K562 (cell line): ENCODE data around the gene CUL1. TPM values are rescaled to one million over a fixed set of nuclear protein-coding genes. Genes with fewer than 3 reads are reported as not detected.

Experiments used
- ARID1B ChIP-seq: fragments of 450-650 bp; IDR thresholded peaks from 2 replicates; pipeline ENCODE4 v1.6.1; 2016; ENCODE audit warnings: antibody characterized with exemption, mild to moderate bottlenecking, inconsistent platforms
- ATF4 ChIP-seq: fragments of 450-650 bp; formaldehyde crosslinking; IDR thresholded peaks from 2 replicates; pipeline ENCODE4 v1.4.0; 2022; ENCODE audit warnings: mild to moderate bottlenecking, moderate library complexity
- BCOR ChIP-seq: fragments of 450-650 bp; IDR thresholded peaks from 2 replicates; pipeline ENCODE4 v1.6.1; 2016
- BHLHE40 ChIP-seq: IDR thresholded peaks from 2 replicates; pipeline ENCODE4 v1.6.1; 2011; ENCODE audit warnings: low read length, improper control_type of control experiment
- DIDO1 ChIP-seq: fragments of 450-650 bp; IDR thresholded peaks from 2 replicates; pipeline ENCODE4 v1.6.1; 2016; ENCODE audit warnings: low read depth, missing biosample characterization, missing genetic modification characterization
- ELF1 ChIP-seq: fragments of 200-800 bp; sonication (Bioruptor generic); IDR thresholded peaks from 2 replicates; pipeline ENCODE4 v1.6.1; 2016; ENCODE audit warnings: missing genetic modification characterization, missing compliant biosample characterization
- L3MBTL2 ChIP-seq: fragments of 450-650 bp; IDR thresholded peaks from 2 replicates; pipeline ENCODE4 v1.6.1; 2016; ENCODE audit warnings: mild to moderate bottlenecking, moderate library complexity
- LARP7 ChIP-seq: fragments of 450-650 bp; IDR thresholded peaks from 2 replicates; pipeline ENCODE4 v1.6.1; 2016
- MEF2D ChIP-seq: conservative IDR thresholded peaks from 2 replicates; pipeline ENCODE4 v1.6.1; 2016; ENCODE audit warnings: low read depth, missing genetic modification characterization, missing compliant biosample characterization
- MTF1 ChIP-seq: fragments of 250-450 bp; sonication (Bioruptor Pico); IDR thresholded peaks from 2 replicates; pipeline ENCODE4 v1.9.0; 2021; ENCODE audit warnings: moderate library complexity, mild to moderate bottlenecking, inconsistent platforms, borderline replicate concordance
- OTX1 ChIP-seq: fragments of 450-650 bp; formaldehyde crosslinking; IDR thresholded peaks from 2 replicates; pipeline ENCODE4 v1.4.0; 2022; ENCODE audit warnings: mild to moderate bottlenecking
- PPARD ChIP-seq: fragments of 250-450 bp; sonication (Bioruptor Pico); IDR thresholded peaks from 2 replicates; pipeline ENCODE4 v1.8.0; 2022; ENCODE audit warnings: inconsistent platforms, mild to moderate bottlenecking, moderate library complexity
- RFX7 ChIP-seq: fragments of 250-450 bp; sonication (Bioruptor Pico); IDR thresholded peaks from 2 replicates; pipeline ENCODE4 v1.5.1; 2021; ENCODE audit warnings: mild to moderate bottlenecking
- ZEB2 ChIP-seq: fragments of 450-650 bp; IDR thresholded peaks from 2 replicates; pipeline ENCODE4 v1.6.1; 2016
- ZNF24 ChIP-seq: fragments of 450-650 bp; IDR thresholded peaks from 2 replicates; pipeline ENCODE4 v1.6.1; 2016
- ZNF507 ChIP-seq: conservative IDR thresholded peaks from 2 replicates; pipeline ENCODE4 v1.6.1; 2017; ENCODE audit warnings: missing genetic modification characterization, missing compliant biosample characterization
- polyA plus RNA-seq, 8 experiments: library from polyadenylated mRNA; depleted of rRNA in 4 of 8; stranded (reverse) in 5 of 8; unstranded in 3 of 8; fragments of >200 nt; fragmentation: Nextera tagmentation in 2 of 8; fragmentation: Illumina TruSeq in 1 of 8; extraction: Ambion mirVana in 2 of 8; extraction: Trizol in 1 of 8; gene quantifications; 2 replicates each; pipeline versions ENCODE4 v1.2.1 to v1.2.3, GENCODE V29; 2011 to 2014; ENCODE audit warnings: inconsistent platforms in 1 of 8, missing spikeins in 1 of 8
- total RNA-seq, 7 experiments: library from RNA; depleted of rRNA in 6 of 7; stranded (reverse); fragments of >200 nt in 6 of 7; fragmentation: Illumina TruSeq in 2 of 7; extraction: Trizol in 2 of 7; gene quantifications; 2 replicates each; pipeline versions ENCODE4 v1.2.1 to v1.2.3, GENCODE V29; 2011 to 2021; ENCODE audit warnings: low replicate concordance in 1 of 7
- TF ChIP-seq, protein P1 (sequence below): fragments of 450-650 bp; IDR thresholded peaks from 2 replicates; pipeline ENCODE4 v1.6.1; 2017; ENCODE audit warnings: antibody characterized with exemption, mild to moderate bottlenecking
- TF ChIP-seq, protein P2 (sequence below): fragments of 250-450 bp; sonication (Bioruptor Pico); IDR thresholded peaks from 2 replicates; pipeline ENCODE4 v1.4.0; 2020
- TF ChIP-seq, protein P3 (sequence below): fragments of 450-650 bp; IDR thresholded peaks from 2 replicates; pipeline ENCODE4 v1.6.1; 2014; ENCODE audit warnings: low read depth, mild to moderate bottlenecking, moderate library complexity, borderline replicate concordance

CUL1 gene
- total and polyA plus RNA-seq, 9 of the 15 experiments (the other 6 are each of a cell fraction or from before 2014, with no cell fraction given), result 31.5 to 107 (median 96.5) TPM

DNA sequence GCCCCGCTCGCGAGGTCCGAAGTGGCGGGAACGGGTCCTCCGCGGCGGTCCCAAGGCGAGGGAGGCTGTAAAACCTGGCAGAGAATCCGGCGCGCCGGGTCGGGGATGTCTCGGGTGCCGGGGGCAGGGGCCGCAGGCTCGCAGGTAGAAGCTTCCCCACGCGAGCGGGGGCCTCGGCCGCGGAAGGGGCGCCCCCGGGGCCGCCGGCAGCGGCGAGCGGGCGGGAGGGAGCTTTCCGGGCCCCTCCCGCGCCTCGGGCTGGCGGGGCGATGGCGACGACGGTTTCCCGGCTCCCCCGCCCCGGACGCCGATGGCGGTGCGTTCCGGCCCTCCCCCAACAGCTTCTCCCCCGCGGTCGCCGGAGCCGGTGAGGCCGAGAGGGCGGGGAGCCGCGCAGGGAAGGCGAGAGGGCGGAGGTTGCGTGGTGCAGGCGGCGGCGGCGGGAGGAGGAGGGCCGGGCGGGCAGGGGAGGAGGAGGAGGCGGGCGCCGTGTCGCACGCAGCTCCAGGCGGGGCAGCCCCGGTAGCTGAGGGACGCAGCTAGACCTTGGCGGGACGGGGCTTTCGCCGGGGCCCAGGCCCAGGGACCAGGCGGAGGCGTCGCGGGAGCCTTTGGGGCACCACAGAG is at the start of gene CUL1 (continued):
- TF ChIP-seq, protein P1, sequence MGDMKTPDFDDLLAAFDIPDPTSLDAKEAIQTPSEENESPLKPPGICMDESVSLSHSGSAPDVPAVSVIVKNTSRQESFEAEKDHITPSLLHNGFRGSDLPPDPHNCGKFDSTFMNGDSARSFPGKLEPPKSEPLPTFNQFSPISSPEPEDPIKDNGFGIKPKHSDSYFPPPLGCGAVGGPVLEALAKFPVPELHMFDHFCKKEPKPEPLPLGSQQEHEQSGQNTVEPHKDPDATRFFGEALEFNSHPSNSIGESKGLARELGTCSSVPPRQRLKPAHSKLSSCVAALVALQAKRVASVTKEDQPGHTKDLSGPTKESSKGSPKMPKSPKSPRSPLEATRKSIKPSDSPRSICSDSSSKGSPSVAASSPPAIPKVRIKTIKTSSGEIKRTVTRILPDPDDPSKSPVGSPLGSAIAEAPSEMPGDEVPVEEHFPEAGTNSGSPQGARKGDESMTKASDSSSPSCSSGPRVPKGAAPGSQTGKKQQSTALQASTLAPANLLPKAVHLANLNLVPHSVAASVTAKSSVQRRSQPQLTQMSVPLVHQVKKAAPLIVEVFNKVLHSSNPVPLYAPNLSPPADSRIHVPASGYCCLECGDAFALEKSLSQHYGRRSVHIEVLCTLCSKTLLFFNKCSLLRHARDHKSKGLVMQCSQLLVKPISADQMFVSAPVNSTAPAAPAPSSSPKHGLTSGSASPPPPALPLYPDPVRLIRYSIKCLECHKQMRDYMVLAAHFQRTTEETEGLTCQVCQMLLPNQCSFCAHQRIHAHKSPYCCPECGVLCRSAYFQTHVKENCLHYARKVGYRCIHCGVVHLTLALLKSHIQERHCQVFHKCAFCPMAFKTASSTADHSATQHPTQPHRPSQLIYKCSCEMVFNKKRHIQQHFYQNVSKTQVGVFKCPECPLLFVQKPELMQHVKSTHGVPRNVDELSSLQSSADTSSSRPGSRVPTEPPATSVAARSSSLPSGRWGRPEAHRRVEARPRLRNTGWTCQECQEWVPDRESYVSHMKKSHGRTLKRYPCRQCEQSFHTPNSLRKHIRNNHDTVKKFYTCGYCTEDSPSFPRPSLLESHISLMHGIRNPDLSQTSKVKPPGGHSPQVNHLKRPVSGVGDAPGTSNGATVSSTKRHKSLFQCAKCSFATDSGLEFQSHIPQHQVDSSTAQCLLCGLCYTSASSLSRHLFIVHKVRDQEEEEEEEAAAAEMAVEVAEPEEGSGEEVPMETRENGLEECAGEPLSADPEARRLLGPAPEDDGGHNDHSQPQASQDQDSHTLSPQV, result peak; percentile 48
- no peak for TF ChIP-seq BHLHE40
- TF ChIP-seq BCOR, result no peak
- TF ChIP-seq LARP7, result no peak
- TF ChIP-seq ZNF507 (tag), result no peak
- TF ChIP-seq ATF4, result no peak
- TF ChIP-seq, protein P2, sequence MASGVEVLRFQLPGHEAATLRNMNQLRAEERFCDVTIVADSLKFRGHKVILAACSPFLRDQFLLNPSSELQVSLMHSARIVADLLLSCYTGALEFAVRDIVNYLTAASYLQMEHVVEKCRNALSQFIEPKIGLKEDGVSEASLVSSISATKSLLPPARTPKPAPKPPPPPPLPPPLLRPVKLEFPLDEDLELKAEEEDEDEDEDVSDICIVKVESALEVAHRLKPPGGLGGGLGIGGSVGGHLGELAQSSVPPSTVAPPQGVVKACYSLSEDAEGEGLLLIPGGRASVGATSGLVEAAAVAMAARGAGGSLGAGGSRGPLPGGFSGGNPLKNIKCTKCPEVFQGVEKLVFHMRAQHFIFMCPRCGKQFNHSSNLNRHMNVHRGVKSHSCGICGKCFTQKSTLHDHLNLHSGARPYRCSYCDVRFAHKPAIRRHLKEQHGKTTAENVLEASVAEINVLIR, result no peak
- no peak for TF ChIP-seq OTX1 (CRISPR knock-in tag)
- no peak for TF ChIP-seq MEF2D
- no peak for TF ChIP-seq DIDO1 (tag)
- TF ChIP-seq L3MBTL2, result peak; percentile 90
- TF ChIP-seq ZNF24, result no peak
- TF ChIP-seq ARID1B, result no peak
- TF ChIP-seq, protein P3, sequence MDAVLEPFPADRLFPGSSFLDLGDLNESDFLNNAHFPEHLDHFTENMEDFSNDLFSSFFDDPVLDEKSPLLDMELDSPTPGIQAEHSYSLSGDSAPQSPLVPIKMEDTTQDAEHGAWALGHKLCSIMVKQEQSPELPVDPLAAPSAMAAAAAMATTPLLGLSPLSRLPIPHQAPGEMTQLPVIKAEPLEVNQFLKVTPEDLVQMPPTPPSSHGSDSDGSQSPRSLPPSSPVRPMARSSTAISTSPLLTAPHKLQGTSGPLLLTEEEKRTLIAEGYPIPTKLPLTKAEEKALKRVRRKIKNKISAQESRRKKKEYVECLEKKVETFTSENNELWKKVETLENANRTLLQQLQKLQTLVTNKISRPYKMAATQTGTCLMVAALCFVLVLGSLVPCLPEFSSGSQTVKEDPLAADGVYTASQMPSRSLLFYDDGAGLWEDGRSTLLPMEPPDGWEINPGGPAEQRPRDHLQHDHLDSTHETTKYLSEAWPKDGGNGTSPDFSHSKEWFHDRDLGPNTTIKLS, result no peak
- TF ChIP-seq MTF1 (CRISPR knock-in tag), result no peak
- TF ChIP-seq ZEB2, result no peak
- no peak for TF ChIP-seq RFX7
- no peak for TF ChIP-seq PPARD
- peak; percentile 8; the same call in 1 of the 2 replicates for TF ChIP-seq ELF1 (tag)
